ENCODE measurements around the gene ABHD2.

The ABHD2 gene

GRCh38 chr15:89197503-89197971 lies 109.3 kb downstream of the ABHD2 start:
- TF ChIP-seq CTCF (IDR thresholded peaks at IDR 0.05; ENCODE audit: low read depth, low read length) = no peak
- Histone ChIP-seq H3K27me3 (ENCODE audit: insufficient read depth, low read depth, severe bottlenecking) (no peaks in the 10 kb centered on the region), H3K4me3 (ENCODE audit: low read depth, low read length) (no peak overlapping the region), H3K9me3 (ENCODE audit: severe bottlenecking) (no peaks in the 10 kb centered on the region), H3K36me3 (peaks cover 15% of the 10 kb centered on the region), H3K27ac (no peak overlapping the region)
- no peak for DNase-seq

GRCh38 chr15:89198196-89198595 lies 109.9 kb downstream of the ABHD2 start:
- Histone ChIP-seq H3K9me3 (ENCODE audit: severe bottlenecking) (no peaks in the 10 kb centered on the region), H3K27ac (no peak overlapping the region), H3K4me3 (ENCODE audit: low read depth, low read length) (no peak overlapping the region), H3K36me3 (peaks cover 12% of the 10 kb centered on the region), H3K27me3 (ENCODE audit: insufficient read depth, low read depth, severe bottlenecking) (no peaks in the 10 kb centered on the region)
- TF ChIP-seq CTCF (IDR thresholded peaks at IDR 0.05; ENCODE audit: low read depth, low read length) = no peak
- DNase-seq = no peak

GRCh38 chr15:89198934-89199333 lies 110.7 kb downstream of the ABHD2 start:
- TF ChIP-seq CTCF (IDR thresholded peaks at IDR 0.05; ENCODE audit: low read depth, low read length) = no peak
- Histone ChIP-seq H3K4me3 (ENCODE audit: low read depth, low read length) (no peak overlapping the region), H3K27me3 (ENCODE audit: insufficient read depth, low read depth, severe bottlenecking) (no peaks in the 10 kb centered on the region), H3K27ac (no peak overlapping the region; the same call in 1 of the 2 replicates), H3K36me3 (peaks cover 8% of the 10 kb centered on the region), H3K9me3 (ENCODE audit: severe bottlenecking) (no peaks in the 10 kb centered on the region)
- DNase-seq = no peak

GRCh38 chr15:89199746-89200145 lies 111.5 kb downstream of the ABHD2 start:
- H3K9me3 ChIP-seq (ENCODE audit: severe bottlenecking) = no peaks in the 10 kb centered on the region
- TF ChIP-seq CTCF (IDR thresholded peaks at IDR 0.05; ENCODE audit: low read depth, low read length) = no peak
- no peak for DNase-seq
- peaks cover 8% of the 10 kb centered on the region for H3K36me3 ChIP-seq
- no peak overlapping the region for H3K27ac ChIP-seq
- H3K4me3 ChIP-seq (ENCODE audit: low read depth, low read length) = no peak overlapping the region
- H3K27me3 ChIP-seq (ENCODE audit: insufficient read depth, low read depth, severe bottlenecking) = no peaks in the 10 kb centered on the region

- no peaks in the 10 kb centered on the region for H3K27me3 ChIP-seq (ENCODE audit: insufficient read depth, low read depth, severe bottlenecking)
- no peak overlapping the region for H3K4me3 ChIP-seq (ENCODE audit: low read depth, low read length)
- TF ChIP-seq CTCF (IDR thresholded peaks at IDR 0.05; ENCODE audit: low read depth, low read length) = no peak
- H3K27ac ChIP-seq = no peak overlapping the region
- no peaks in the 10 kb centered on the region for H3K9me3 ChIP-seq (ENCODE audit: severe bottlenecking)
- peaks cover 3% of the 10 kb centered on the region for H3K36me3 ChIP-seq
- DNase-seq = no peak
Measured at GRCh38 chr15:89200182-89200581, 111.9 kb downstream of the ABHD2 start.

- no peaks in the 10 kb centered on the region for H3K36me3 ChIP-seq
- H3K27me3 ChIP-seq (ENCODE audit: insufficient read depth, low read depth, severe bottlenecking) = no peaks in the 10 kb centered on the region
- no peaks in the 10 kb centered on the region for H3K9me3 ChIP-seq (ENCODE audit: severe bottlenecking)
- H3K27ac ChIP-seq = no peak overlapping the region
- H3K4me3 ChIP-seq (ENCODE audit: low read depth, low read length) = no peak overlapping the region
- no peak for DNase-seq
- no peak for TF ChIP-seq CTCF (IDR thresholded peaks at IDR 0.05; ENCODE audit: low read depth, low read length)
Measured at GRCh38 chr15:89201465-89202005, 113.3 kb downstream of the ABHD2 start.
